Ishikawa (cell line): Measurements from ENCODE around the gene ZNF26.

ENCODE experiments used
- CREB1 ChIP-seq: IDR thresholded peaks from 2 replicates; pipeline ENCODE4 v1.6.1; 2012; ENCODE audit warnings: low read depth
- EP300 ChIP-seq: IDR thresholded peaks from 2 replicates; pipeline ENCODE4 v1.6.1; 2012; ENCODE audit warnings: borderline replicate concordance
- FOXM1 ChIP-seq: IDR thresholded peaks from 2 replicates; pipeline ENCODE4 v1.6.1; 2012; ENCODE audit warnings: low read depth, borderline replicate concordance
- RAD21 ChIP-seq: IDR thresholded peaks from 2 replicates; pipeline ENCODE4 v1.6.1; 2012; ENCODE audit warnings: low read depth
- REST ChIP-seq: IDR thresholded peaks from 2 replicates; pipeline ENCODE4 v1.6.1; 2012; ENCODE audit warnings: low read depth, mild to moderate bottlenecking
- TAF1 ChIP-seq: IDR thresholded peaks from 2 replicates; pipeline ENCODE4 v1.6.1; 2012; ENCODE audit warnings: low read depth, mild to moderate bottlenecking
- YY1 ChIP-seq: IDR thresholded peaks from 2 replicates; pipeline ENCODE4 v1.6.1; 2012; ENCODE audit warnings: low read depth

DNA sequence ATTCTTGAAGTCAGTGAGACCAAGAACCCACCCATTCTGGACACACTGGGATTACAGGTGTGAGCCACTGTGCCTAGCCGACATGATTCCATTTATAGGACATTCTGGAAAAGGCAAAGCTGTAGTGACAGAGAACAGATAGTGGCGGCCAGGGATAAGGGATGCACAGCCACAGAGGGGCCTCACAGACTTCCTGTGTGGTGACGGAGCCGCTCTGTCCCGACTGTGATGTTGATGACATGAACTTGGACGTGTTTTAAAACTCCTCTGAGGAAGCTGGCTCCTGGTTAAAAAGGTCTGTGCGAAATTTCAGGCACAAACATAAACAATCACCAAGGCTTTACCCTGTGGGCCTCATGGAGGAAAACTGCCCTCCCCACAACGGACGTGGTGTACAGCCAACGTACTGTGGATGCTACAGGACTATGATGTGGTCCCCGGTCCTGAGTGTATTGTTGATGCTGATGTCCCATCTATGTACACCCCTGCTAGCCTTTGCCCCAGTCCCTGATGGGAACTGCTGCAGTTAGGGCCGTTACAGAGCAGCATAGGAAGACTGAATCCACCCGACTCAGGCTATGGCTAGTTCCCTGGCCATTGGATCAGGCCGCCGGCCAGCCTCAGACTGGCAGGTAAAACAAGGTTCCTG lies 46.0 kb upstream of the ZNF26 start:
- TF ChIP-seq RAD21 (no peak), REST (no peak), FOXM1 (no peak), EP300 (no peak), TAF1 (no peak), YY1 (no peak), CREB1 (no peak)
